Liver (tissue), 9 donors: Measurements from ENCODE around the gene SLC9A3. TPM values are rescaled to one million over a fixed set of nuclear protein-coding genes. Genes with fewer than 3 reads are reported as not detected.

Experiments
- DNase-seq: peaks from one replicate; pipeline ENCODE4 v3.0.0-alpha.2; 2017; ENCODE audit warnings: low spot score
- H3K27ac ChIP-seq, 2 donors: one replicate each; pipeline ENCODE4 v1.7.0; 2013; ENCODE audit warnings: inconsistent platforms in 2 of 2, low read length in 2 of 2, control low read depth in 1 of 2, low read depth in 1 of 2, mild to moderate bottlenecking in 1 of 2
- H3K27me3 ChIP-seq, 4 donors: one replicate each; pipeline versions ENCODE4 v1.6.1 to v1.7.0; 2013; ENCODE audit warnings: low read length in 3 of 4, inconsistent platforms in 1 of 4, mild to moderate bottlenecking in 1 of 4, moderate library complexity in 1 of 4; ENCODE audit not compliant: control insufficient read depth in 4 of 4, insufficient read depth in 4 of 4
- H3K36me3 ChIP-seq, 4 donors: one replicate each; pipeline versions ENCODE4 v1.6.1 to v1.7.0; 2013; ENCODE audit warnings: low read length in 3 of 4, mild to moderate bottlenecking in 3 of 4, low read depth in 1 of 4, moderate library complexity in 1 of 4; ENCODE audit not compliant: control insufficient read depth in 4 of 4, insufficient read depth in 3 of 4
- H3K4me1 ChIP-seq, 4 donors: one replicate each; pipeline versions ENCODE4 v1.6.1 to v1.7.0; 2013; ENCODE audit warnings: low read length in 3 of 4, mild to moderate bottlenecking in 3 of 4, moderate library complexity in 1 of 4; ENCODE audit not compliant: control insufficient read depth in 4 of 4, insufficient read depth in 4 of 4
- H3K4me3 ChIP-seq, 3 donors: one replicate each; pipeline versions ENCODE4 v1.6.1 to v1.7.0; 2013; ENCODE audit warnings: low read length in 3 of 3, control low read depth in 1 of 3, low read depth in 1 of 3, mild to moderate bottlenecking in 1 of 3
- H3K9ac ChIP-seq, 2 donors: one replicate each; pipeline ENCODE4 v1.7.0; 2013; ENCODE audit warnings: low read length in 2 of 2, mild to moderate bottlenecking in 2 of 2, moderate library complexity in 2 of 2, control low read depth in 1 of 2, low read depth in 1 of 2
- H3K9me3 ChIP-seq, 4 donors: one replicate each; pipeline versions ENCODE4 v1.6.1 to v1.7.0; 2013; ENCODE audit warnings: low read length in 3 of 4; ENCODE audit not compliant: control insufficient read depth in 4 of 4
- ATF3 ChIP-seq: IDR thresholded peaks from 2 replicates; pipeline ENCODE4 v1.6.1; 2016; ENCODE audit warnings: antibody characterized with exemption
- CTCF ChIP-seq: fragments of 150-350 bp; IDR thresholded peaks from 2 replicates; pipeline ENCODE4 v1.5.1; 2017; ENCODE audit warnings: improper control_type of control experiment, low read depth, low read length; ENCODE audit not compliant: missing input control
- EGR1 ChIP-seq, 2 donors: IDR thresholded peaks; 2 replicates each; pipeline ENCODE4 v1.6.1; 2016 to 2018; ENCODE audit warnings: antibody characterized with exemption in 2 of 2, low read depth in 2 of 2
- FOXA1 ChIP-seq: IDR thresholded peaks from 2 replicates; pipeline ENCODE4 v1.6.1; 2016; ENCODE audit warnings: antibody characterized with exemption
- FOXA2 ChIP-seq: IDR thresholded peaks from 2 replicates; pipeline ENCODE4 v1.6.1; 2016; ENCODE audit warnings: antibody characterized with exemption
- GABPA ChIP-seq, 2 donors: IDR thresholded peaks in 1 of 2; conservative IDR thresholded peaks in 1 of 2; 2 replicates each; pipeline ENCODE4 v1.6.1; 2016; ENCODE audit warnings: antibody characterized with exemption in 2 of 2, mild to moderate bottlenecking in 1 of 2, moderate library complexity in 1 of 2
- HNF4A ChIP-seq, 2 donors: conservative IDR thresholded peaks; 2 replicates each; pipeline ENCODE4 v1.6.1; 2016; ENCODE audit warnings: antibody characterized with exemption in 2 of 2, mild to moderate bottlenecking in 2 of 2
- HNF4G ChIP-seq: IDR thresholded peaks from 2 replicates; pipeline ENCODE4 v1.6.1; 2016; ENCODE audit warnings: antibody characterized with exemption
- JUND ChIP-seq, 2 donors: IDR thresholded peaks; 2 replicates each; pipeline ENCODE4 v1.6.1; 2016; ENCODE audit warnings: antibody characterized with exemption in 2 of 2
- MAX ChIP-seq: IDR thresholded peaks from 2 replicates; pipeline ENCODE4 v1.6.1; 2016; ENCODE audit warnings: antibody characterized with exemption
- NR2F2 ChIP-seq: IDR thresholded peaks from 2 replicates; pipeline ENCODE4 v1.6.1; 2016; ENCODE audit warnings: antibody characterized with exemption
- RAD21 ChIP-seq, 2 donors: IDR thresholded peaks; 2 replicates each; pipeline ENCODE4 v1.6.1; 2016; ENCODE audit warnings: antibody characterized with exemption in 2 of 2, mild to moderate bottlenecking in 2 of 2
- REST ChIP-seq: IDR thresholded peaks from 2 replicates; pipeline ENCODE4 v1.6.1; 2016; ENCODE audit warnings: antibody characterized with exemption, mild to moderate bottlenecking
- RXRA ChIP-seq, 2 donors: IDR thresholded peaks; 2 replicates each; pipeline ENCODE4 v1.6.1; 2017 to 2018; ENCODE audit warnings: antibody characterized with exemption in 2 of 2, mild to moderate bottlenecking in 1 of 2
- SP1 ChIP-seq: IDR thresholded peaks from 2 replicates; pipeline ENCODE4 v1.6.1; 2018; ENCODE audit warnings: antibody characterized with exemption, mild to moderate bottlenecking
- TAF1 ChIP-seq: conservative IDR thresholded peaks from 2 replicates; pipeline ENCODE4 v1.6.1; 2016; ENCODE audit warnings: antibody characterized with exemption, mild to moderate bottlenecking
- YY1 ChIP-seq: IDR thresholded peaks from 2 replicates; pipeline ENCODE4 v1.6.1; 2016; ENCODE audit warnings: antibody characterized with exemption, mild to moderate bottlenecking
- ZBTB33 ChIP-seq: IDR thresholded peaks from 2 replicates; pipeline ENCODE4 v1.6.1; 2016; ENCODE audit warnings: antibody characterized with exemption
- WGBS: extraction: QIAGEN DNeasy Blood & Tissue Kit; methylation state at CpG from one replicate; pipeline ENCODE4 v1.1.7; 2013; 5-methylcytosine and 5-hydroxymethylcytosine counted together
- polyA plus RNA-seq, 2 donors: library from polyadenylated mRNA; stranded (reverse) in 1 of 2; unstranded in 1 of 2; fragments of 200-250 nt in 1 of 2; fragments of >200 nt in 1 of 2; fragmentation: Nextera tagmentation in 1 of 2; extraction: Ambion mirVana in 1 of 2; gene quantifications; one replicate each; pipeline versions ENCODE4 v1.2.1 to v1.2.3, GENCODE V29; 2013 to 2015
- total RNA-seq, 2 donors: library from RNA; depleted of rRNA; stranded (reverse); fragments of >200 nt; gene quantifications; one replicate each; pipeline ENCODE4 v1.2.3, GENCODE V29; 2014
- donor health status: healthy.
- donor health status: healthy.
- donor health status: healthy.
- donor health status: healthy.
- donor health status: healthy.

Gene SLC9A3
- total and polyA plus RNA-seq, 4 donors: 0.31 to 1.0 (median 0.67) TPM

- Histone ChIP-seq H3K4me1 (no peaks in the 10 kb centered on the region), H3K27me3 (peaks cover 0 to 2% (median 0%) of the 10 kb centered on the region in 4 donors), H3K4me3 (no peak overlapping the region), H3K36me3 (no peaks in the 10 kb centered on the region), H3K9me3 (no peaks in the 10 kb centered on the region), H3K27ac (no peak overlapping the region), H3K9ac (no peak overlapping the region)
- no peak for DNase-seq
- no peak for TF ChIP-seq SP1
- no peak for TF ChIP-seq HNF4A (conservative IDR thresholded peaks at IDR 0.05)
- no peak for TF ChIP-seq MAX
- TF ChIP-seq RXRA (IDR thresholded peaks at IDR 0.05): no peak
- no peak for TF ChIP-seq ATF3
- no peak for TF ChIP-seq NR2F2
- no peak for TF ChIP-seq YY1
- TF ChIP-seq FOXA1: no peak
- no peak for TF ChIP-seq EGR1 (IDR thresholded peaks at IDR 0.05; ENCODE audit: low read depth in 2 of 2)
- TF ChIP-seq FOXA2: no peak
- no peak for TF ChIP-seq REST
- no peak for TF ChIP-seq ZBTB33
- TF ChIP-seq HNF4G: no peak
- no peak for TF ChIP-seq CTCF
- TF ChIP-seq GABPA (IDR thresholded peaks at IDR 0.05 in 1 of 2, conservative IDR thresholded peaks at IDR 0.05 in 1 of 2): no peak
- no peak for TF ChIP-seq JUND (IDR thresholded peaks at IDR 0.05)
- TF ChIP-seq TAF1: no peak
- no peak for TF ChIP-seq RAD21 (IDR thresholded peaks at IDR 0.05)
- 96% methylated on average over 4 of the region's 4 CpGs for WGBS
These were observed 92.6 kb downstream of the SLC9A3 start for GRCh38 chr5:431711-432050.
